Activated CD4-positive, CD25-positive, alpha-beta regulatory T cell treated with anti-CD3 and anti-CD28 coated beads, Interleukin-2, amount 50 U/mL, for 24 hours (primary cell): Measurements from ENCODE around the gene NAV3.
"Not testable (repeated sequence)": the region's sequence is repeated elsewhere in the genome, so short reads cannot be mapped to it uniquely, and the experiment has no call there.

Source experiments
- ATAC-seq, 2 donors: fragments of 150-1000 bp; cut with Tn5 transposase; one replicate each; pipeline ENCODE4 v1.10.0; 2021; ENCODE audit warnings: mild to moderate bottlenecking in 1 of 2, moderate library complexity in 1 of 2

The NAV3 gene

DNA sequence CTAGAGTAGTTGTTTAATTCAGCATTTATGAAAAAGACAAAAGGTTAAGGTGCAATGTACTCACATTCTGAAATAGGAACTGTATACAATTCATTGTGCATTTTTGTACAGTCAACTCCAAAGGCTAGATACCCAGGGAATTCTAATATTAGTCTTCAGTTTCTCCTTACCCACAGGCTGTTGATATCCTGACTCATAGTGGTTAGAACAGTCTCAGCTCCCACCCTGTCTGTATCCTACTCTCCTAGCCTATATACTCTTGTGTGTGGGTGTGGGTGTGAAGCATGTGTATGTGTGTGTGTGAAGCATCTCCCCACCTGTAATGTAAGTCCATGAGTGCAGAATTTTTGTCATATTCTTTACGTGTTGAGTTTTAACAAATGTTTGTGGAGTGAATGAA is 229.5 kb downstream of the NAV3 start:
- ATAC-seq = no peak

DNA sequence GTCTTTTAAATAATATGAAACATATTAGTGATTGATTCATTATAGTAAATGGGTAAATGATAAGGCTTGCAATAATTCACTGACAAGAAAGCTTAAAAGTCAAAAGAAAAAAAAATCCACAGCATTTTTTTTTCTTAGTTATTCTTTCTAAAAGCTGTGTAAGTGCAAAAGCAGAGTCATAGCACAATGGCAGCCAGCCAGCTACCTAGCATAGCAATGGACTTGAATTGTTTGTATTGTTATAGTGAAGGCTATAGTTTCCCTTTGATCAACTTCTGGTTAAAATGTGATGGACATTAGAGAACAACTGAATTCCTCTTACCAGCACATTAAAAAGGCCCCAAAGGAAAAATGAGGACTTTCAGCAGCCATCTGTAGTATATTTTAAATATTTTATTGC is 232.1 kb downstream of the NAV3 start:
- no peak for ATAC-seq

DNA sequence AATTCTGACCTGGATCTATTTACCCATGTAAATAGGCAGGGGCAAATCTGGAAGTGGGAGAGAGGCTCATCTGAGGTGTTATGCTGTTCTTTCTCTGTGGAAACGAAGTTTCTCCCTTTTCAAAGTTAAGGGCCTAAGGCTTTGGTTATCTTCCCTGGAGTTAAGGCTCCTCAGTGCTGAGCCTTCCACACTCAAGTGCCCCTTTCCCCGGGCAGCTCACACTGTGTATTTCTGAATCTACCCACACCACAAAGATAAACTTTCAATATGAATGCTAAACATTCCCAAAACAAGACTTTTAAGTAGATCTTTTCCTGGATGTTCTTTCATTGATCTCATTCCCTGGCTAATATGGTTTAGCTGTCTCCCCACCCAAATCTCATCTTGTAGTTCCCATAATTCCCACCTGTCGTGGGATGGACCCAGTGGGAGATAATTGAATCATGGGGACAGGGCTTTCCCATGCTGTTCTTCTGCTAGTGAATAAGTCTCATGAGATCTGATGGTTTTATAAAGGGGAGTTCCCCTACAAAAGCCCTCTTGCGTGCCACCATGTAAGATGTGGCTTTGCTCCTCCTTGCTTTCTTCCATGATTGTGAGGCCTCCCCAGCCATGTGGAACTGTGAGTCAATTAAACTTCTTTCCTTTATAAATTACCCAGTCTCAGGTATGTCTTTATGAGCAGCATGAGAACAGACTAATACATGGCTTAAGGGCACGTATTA is 251.1 kb downstream of the NAV3 start:
- ATAC-seq = no peak

DNA sequence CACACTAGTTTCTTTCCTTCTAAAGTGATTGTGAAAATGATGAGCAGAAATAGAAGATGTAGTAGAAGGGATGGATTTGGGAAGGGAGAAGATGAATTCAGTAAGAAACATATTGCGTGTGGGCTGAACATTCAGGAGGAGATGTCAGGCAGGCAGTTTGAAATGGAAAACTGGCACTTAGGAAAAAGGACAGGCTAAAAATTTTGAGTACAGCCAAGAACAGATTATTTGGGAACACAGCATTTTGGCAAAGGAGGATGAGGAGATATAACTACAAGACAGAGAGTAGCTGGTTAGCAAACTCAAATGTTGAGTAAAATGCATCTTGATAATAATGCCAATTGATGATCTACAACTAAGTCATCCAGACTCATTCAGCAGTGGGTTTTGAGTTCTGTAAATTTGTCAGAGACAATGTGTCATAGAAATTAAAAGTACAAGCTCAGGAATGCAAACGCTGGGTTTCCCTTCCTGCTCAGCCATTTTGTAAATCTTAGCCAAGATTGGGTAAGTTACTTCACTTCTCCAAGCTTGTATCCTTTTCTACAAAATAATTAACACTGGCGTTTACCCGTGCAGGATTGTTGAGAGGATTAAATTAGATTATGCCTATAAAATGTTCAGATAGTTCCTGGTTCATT is 255.0 kb downstream of the NAV3 start:
- no peak for ATAC-seq

DNA sequence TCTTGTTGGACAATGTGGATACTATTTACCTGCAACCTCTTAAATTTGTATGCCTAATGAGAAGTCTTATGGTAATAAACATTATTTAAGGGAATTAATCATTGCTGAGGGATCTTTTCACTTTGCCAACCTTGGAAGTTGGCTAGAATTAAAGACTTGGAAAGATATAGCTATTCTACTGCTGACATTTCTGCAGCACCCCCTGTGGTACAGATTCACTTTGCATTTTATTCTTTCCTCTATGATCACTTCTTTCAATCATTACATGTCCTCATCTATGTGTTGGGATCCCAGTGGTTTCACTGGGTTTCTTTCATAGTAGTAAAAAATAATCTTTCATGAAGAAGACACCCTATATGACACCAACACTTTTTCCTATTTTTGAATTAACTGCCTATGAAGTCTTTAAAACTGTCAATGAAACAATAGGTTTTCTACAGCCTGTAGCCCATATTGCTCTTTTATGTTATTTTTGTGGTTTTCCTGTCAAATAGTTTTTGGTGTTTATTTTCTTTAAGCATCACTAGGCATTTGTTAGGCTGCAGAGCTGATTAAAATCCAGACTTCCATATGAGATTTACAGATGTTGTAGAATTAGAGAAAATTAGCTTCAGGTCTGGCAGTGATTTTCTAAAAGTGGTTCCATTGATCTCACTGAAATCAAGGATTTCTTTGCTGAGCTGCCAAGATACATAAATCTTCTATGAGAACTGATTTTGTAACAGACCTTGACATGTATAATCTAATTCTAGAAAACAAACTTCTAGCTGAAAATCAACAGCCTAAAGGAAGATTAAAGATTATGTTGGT is 256.1 kb downstream of the NAV3 start:
- ATAC-seq = no peak

DNA sequence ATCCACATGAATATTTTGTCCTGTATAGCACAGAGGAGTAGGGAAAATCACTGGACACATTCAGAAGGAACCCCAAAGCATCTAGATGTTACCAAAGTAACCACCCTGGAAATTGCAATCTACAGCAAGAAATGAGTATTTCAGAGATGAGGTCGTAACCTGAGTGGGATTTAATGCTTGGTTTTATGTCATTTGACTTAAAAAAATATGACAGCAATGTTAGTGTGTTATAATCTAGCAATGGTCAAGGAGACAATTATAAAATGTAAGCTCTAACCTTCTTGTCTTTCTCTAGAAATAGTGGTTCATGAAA is 256.6 kb downstream of the NAV3 start:
- ATAC-seq = no peak

DNA sequence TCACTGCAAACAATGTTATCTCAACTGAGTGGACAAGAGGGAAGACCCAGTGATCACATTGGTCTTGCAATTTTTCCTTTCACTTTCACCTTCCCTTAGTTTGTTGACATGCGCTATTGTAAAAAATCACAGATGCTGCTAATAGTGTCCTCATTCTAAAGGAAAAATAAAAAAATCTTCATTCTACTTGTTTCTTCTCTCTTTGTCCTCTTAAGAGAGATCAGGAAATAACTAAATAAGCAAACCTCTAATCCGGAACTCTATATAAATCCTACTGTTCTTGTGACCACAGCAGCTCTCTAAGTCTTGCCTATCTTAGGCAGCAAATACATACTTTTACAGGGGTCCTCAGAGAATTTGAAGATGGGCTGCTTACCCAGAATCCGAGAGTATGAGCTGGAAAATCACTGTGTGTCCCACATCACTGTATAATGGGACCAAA is 257.7 kb downstream of the NAV3 start:
- ATAC-seq = no peak

DNA sequence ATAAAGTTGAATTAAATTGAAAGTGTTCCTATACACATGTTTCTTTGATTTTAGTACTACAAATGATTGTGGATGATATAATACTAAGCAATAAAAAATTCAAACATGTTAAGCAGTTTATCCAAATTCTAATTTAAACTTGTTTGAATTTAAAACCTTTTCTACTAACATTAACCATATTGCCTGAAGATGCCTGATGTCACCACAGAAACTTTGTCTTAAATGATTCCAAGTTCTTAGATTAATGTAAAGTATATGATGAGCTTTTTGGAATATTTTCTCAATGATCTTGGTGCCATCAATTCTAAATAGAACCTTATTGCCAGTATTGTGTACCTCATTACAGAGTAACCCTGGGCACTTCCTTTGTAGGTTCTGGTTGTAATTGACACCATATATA is 259.6 kb downstream of the NAV3 start:
- no peak for ATAC-seq

DNA sequence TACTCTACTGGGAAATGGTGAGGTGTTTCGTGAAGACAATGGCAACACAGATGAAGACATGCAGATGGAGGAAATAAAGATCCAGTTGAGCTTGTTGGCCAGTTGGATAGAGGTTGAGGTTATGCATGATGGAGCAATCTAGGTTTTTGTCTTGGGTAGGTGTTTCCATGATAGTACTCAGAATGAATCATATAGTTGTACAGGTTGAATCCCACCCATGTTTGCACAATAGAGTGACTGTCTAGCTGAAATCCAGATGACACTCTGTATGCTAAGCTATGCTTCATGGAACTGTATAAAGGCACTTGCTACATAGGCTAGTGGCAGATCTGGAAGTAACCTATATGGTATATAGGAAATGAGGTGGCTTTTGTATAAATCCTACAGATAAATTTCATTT is 264.9 kb downstream of the NAV3 start:
- ATAC-seq = no peak

DNA sequence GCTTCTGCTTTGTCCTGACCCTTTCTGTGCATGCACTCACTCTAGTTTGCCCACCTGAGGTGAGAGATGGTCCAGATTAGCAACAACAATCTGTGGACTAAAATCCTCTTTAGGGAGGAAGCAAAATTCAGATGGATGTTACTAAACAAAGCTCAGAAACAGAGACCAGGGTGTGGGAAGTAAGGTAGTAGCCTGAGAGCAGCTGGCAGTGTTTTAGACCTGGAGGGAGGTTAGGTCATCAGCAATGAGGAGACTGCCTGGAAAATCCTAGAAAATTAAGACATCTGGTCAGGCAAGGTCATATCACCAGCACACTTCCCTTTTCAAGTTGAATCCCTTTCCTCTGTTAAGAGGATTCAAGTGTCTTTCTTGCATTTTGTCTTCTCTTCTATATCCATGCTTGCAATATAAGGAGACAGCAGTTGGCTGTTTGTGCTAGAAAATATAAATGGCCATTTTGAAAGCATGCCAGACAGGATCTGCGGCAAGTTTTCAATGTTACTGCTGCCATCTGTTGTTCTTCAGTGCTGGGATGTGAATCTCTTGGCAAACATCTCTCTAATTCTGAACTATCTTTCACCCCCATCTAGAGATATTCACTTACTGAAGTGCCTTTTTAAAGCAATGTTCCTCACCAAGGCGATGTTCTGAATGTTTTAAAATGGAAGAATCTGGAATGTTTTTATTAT is 266.4 kb downstream of the NAV3 start:
- ATAC-seq = no peak

DNA sequence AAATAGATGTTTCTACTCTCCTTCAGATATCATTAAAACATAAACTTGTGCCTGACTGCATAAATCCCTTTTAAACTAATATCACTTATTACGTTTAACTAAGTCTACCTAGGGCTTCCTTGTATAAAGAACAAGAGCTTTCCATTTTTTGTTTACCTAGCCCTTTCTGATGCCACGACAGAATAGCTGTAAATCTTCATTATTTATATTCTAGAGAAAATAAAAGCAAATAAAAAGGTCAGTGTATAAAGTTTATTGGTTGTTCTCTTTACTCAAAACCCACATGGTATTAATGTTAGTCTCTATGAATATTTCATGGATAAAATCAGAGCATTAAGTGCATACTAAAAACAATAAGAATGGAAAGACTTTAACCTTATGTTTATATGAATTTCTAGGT is 269.1 kb downstream of the NAV3 start:
- ATAC-seq = no peak

DNA sequence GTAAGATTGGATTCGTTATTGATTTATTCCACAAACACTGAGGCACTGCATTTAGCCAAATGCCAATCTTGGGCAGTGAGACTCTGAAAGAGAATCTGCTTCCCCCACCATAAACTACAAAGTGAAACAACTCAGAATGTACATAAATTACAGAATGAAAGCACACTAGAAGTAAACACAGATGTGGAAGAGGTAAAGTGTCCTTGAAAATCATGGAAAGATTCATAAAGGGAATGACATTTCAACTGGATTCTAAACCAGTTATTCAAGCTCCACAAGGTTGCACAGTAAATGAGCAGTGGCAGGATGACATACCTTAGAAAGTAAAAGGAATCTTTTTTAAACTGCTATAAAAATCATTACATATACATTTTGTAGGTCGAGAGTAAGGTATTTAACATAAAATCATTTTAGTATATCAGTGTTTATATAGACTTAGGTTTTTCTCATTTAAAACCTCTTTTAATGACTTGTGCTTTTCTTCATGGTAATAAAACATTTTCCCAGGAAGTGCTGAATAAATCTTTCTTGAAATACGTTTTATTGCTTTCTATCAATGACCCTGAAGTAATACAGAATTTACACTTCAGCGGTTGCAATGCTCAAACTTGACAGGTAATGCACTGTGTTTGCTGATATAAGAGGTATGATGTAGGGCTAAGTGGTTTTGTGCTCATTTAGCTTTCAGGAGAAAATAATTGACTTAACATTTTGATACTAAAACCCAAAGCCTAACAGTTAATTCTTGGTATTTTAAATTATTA is 270.6 kb downstream of the NAV3 start:
- ATAC-seq = no peak

DNA sequence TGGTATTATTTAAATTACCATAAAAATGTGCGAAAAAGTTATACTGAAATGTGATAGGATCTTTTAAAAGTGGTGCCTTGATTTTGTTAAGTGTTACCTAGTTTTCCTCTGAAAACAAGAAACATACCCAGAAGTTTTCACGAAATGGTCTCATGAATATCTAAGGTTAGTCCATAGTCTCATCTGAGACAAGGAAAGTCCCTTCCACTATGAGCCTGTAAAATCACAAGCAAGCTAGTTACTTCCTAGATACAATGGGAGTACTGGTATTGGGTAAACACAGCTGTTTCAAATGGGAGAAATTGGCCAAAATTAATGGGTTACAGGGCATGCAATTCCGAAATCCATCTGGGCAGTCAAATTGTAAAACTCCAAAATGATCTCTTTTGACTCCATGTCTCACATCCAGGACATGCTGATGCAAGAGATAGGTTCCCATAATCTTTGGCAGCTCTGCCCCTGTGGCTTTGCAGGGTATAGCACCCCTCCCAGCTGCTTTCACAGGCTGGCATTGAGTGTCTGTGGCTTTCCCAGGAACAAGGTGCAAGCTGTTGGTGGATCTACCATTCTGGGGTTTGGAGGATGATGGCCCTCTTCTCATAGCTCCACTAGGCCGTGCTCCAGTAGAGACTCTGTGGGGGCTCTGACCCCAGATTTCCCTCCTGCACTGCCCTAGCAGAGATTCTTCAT is 271.4 kb downstream of the NAV3 start:
- ATAC-seq = no peak

DNA sequence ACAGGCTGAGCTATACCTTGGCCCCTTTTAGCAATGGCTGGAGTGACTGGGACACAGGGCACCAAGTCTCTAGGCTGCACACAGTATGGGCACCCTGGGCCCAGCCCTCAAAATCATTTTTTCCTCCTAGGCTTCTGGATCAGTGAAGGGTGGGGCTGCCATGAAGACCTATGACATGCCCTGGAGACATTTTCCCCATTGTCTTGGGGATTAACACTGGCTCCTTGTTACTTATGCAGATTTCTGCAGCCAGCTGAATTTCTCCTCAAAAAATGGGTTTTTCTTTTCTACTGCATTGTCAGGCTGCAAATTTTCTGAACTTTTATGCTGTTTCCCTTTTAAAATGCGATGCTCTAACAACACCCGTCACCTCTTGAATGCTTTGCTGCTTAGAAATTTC is 272.1 kb downstream of the NAV3 start:
- ATAC-seq = not testable (repeated sequence)

DNA sequence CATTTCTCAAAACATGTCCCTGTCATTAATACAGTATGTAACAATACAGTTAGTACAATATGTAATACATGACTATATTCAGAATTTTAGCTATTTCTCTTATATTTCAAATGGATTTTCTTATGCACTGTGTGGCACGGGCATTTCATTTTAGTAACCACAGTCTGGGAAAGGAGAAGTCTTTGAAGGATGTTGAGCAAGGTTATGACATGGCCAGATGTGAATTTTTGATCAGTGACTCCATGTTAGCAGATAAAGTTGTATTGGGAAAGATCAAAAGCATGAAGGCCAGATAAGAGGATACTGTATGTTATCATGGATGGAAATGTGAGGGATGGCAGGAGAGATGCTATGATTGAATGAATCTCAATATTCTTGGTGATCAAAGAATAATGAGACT is 285.2 kb downstream of the NAV3 start:
- no peak for ATAC-seq

DNA sequence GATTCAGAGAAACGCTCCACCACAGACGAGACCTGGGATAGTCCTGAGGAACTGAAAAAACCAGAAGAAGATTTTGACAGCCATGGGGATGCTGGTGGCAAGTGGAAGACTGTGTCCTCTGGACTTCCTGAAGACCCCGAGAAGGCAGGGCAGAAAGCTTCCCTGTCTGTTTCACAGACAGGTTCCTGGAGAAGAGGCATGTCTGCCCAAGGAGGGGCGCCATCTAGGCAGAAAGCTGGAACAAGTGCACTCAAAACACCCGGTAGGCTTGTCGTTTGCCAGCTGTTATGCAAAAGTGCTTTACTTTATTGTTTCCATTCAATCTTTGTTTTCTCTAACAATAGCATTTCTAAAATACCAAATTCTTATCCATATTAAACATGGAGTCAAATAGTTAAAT is 287.3 kb downstream of the NAV3 start:
- ATAC-seq = no peak

DNA sequence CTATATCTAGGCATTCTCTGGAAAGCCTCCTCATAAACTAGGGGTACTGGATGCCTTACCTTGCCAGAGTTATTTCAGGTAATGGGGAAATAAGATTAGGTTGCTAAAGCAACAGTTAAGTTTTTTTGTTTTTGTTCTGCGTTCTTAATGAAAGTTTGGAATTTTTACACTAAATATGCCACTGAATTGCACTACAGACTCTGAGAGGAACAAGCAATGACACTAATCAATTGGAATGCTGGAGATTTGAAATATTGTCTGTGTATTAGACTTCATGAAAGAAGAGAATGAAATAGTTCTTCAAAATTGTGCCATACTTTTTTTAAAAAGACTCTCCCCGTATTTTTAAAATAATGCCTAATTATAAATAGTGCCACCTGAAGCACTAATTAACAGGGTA is 287.8 kb downstream of the NAV3 start:
- no peak for ATAC-seq

DNA sequence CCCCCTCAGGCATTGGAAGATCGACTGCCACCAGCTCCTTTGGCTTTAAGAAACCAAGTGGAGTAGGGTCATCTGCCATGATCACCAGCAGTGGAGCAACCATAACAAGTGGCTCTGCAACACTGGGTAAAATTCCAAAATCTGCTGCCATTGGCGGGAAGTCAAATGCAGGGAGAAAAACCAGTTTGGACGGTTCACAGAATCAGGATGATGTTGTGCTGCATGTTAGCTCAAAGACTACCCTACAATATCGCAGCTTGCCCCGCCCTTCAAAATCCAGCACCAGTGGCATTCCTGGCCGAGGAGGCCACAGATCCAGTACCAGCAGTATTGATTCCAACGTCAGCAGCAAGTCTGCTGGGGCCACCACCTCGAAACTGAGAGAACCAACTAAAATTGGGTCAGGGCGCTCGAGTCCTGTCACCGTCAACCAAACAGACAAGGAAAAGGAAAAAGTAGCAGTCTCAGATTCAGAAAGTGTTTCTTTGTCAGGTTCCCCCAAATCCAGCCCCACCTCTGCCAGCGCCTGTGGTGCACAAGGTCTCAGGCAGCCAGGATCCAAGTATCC is 288.7 kb downstream of the NAV3 start:
- ATAC-seq = no peak

DNA sequence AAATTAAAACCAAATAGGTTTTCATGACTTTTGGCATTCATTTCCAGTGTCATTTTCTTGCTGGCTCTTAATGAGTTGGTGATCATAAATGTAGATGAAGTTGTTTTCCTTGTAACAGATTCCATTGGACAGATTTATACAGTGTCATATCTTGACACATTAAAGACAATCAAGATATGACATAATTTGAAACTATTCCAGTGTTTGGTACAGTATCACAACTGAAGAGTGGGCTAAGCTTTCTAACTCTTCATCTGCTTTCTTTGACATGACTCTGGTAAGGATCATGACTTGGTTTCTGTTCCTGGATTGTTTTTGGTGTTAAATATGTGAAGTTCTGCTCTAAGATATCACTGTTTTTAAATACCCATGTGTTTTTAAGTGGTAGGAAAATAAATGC is 289.6 kb downstream of the NAV3 start:
- ATAC-seq = no peak

DNA sequence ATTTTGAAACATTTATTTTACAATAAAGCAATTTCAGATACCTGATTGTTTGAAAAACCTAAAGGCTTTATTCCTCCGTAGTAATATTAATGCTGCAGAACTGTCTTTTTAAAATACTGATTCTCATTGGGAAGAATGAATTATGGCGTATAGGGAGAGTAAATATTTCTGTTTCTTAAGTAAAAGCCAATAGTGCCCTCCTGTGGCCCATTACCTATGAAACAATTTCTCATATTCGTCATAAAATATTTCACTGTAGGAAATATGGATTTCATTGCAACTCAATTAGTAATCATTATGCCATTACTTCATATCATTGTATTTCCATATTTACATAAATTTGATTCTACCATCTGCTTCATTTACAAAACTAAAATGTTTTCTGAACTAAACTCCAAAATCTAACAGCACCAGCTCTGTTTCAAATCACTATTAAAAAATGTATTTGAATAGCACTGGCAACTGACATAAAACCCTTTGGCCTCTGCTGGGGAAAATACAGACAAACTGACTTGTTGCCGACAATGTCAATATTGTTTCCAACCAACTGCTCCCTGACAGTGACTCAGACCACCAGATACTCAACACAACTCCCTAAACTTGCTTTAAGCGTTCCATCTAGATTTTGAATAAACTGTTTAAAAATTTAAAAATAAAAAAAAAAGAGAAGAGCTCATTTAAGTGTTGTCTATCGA is 290.3 kb downstream of the NAV3 start:
- ATAC-seq = no peak

DNA sequence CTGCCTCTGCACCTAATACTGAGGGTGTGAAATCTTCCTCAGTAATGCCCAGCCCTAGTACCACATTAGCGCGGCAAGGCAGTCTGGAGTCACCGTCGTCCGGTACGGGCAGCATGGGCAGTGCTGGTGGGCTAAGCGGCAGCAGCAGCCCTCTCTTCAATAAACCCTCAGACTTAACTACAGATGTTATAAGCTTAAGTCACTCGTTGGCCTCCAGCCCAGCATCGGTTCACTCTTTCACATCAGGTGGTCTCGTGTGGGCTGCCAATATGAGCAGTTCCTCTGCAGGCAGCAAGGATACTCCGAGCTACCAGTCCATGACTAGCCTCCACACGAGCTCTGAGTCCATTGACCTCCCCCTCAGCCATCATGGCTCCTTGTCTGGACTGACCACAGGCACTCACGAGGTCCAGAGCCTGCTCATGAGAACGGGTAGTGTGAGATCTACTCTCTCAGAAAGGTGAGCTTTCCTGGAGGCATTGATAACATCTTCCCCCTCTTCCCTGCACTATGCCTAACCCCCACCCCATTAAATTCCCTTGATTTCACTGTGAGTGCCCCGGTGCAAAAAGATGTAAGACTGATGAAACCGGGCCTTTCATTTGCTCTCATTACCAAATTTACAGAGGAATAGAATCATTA is 291.4 kb downstream of the NAV3 start:
- ATAC-seq = no peak
